HEK293T (cell line): Measurements from ENCODE around the gene VSIG10L.

Experiments
- ARNT ChIP-seq: fragments of 450-650 bp; IDR thresholded peaks from 2 replicates; pipeline ENCODE4 v1.6.1; 2017; ENCODE audit warnings: mild to moderate bottlenecking
- BHLHE40 ChIP-seq: fragments of 450-650 bp; IDR thresholded peaks from 2 replicates; pipeline ENCODE4 v1.6.1; 2016; ENCODE audit warnings: mild to moderate bottlenecking, moderate library complexity, borderline replicate concordance
- FOXM1 ChIP-seq: fragments of 450-650 bp; IDR thresholded peaks from 2 replicates; pipeline ENCODE4 v1.6.1; 2017; ENCODE audit warnings: mild to moderate bottlenecking, borderline replicate concordance
- HDGF ChIP-seq: fragments of 450-650 bp; IDR thresholded peaks from 2 replicates; pipeline ENCODE4 v1.6.1; 2017; ENCODE audit warnings: antibody characterized with exemption, borderline replicate concordance
- LEF1 ChIP-seq: fragments of 450-650 bp; IDR thresholded peaks from 2 replicates; pipeline ENCODE4 v1.6.1; 2017; ENCODE audit warnings: mild to moderate bottlenecking, borderline replicate concordance
- PKNOX1 ChIP-seq: fragments of 450-650 bp; IDR thresholded peaks from 2 replicates; pipeline ENCODE4 v1.6.1; 2016
- SUZ12 ChIP-seq: fragments of 450-650 bp; IDR thresholded peaks from 2 replicates; pipeline ENCODE4 v1.6.1; 2016; ENCODE audit warnings: mild to moderate bottlenecking

GRCh38 chr19:51341066-51341465, 873 bp downstream of the VSIG10L start:
- TF ChIP-seq SUZ12 (no peak), PKNOX1 (no peak), ARNT (no peak), FOXM1 (no peak), LEF1 (no peak), BHLHE40 (no peak), HDGF (no peak)
